Immature natural killer cell (primary cell): ENCODE measurements around the gene EIF3D. TPM values are rescaled to one million over a fixed set of nuclear protein-coding genes. Genes with fewer than 3 reads are reported as not detected.
A peak's percentile ranks its signal among the peaks of the same experiment; 100 is the strongest.

Experiments used
- DNase-seq, 3 donors: peaks; one replicate each; pipeline ENCODE4 v3.0.0; 2022; ENCODE audit warnings: mixed read lengths in 1 of 3
- H3K27ac Mint-ChIP-seq, 6 donors: one replicate each; pipeline ENCODE4 v1.8.0; 2020; ENCODE audit warnings: mixed read lengths in 6 of 6, mild to moderate bottlenecking in 5 of 6, inconsistent platforms in 4 of 6, moderate library complexity in 3 of 6
- H3K27me3 Mint-ChIP-seq, 3 donors: one replicate each; pipeline ENCODE4 v1.8.0; 2020 to 2021; ENCODE audit warnings: low read depth in 3 of 3, mild to moderate bottlenecking in 3 of 3, mixed read lengths in 3 of 3, moderate library complexity in 3 of 3, inconsistent platforms in 1 of 3
- H3K36me3 Mint-ChIP-seq, 3 donors: one replicate each; pipeline ENCODE4 v1.8.0; 2020; ENCODE audit warnings: mixed read lengths in 3 of 3, inconsistent platforms in 2 of 3, mild to moderate bottlenecking in 2 of 3
- H3K4me1 Mint-ChIP-seq, 2 donors: one replicate each; pipeline ENCODE4 v1.8.0; 2020; ENCODE audit warnings: inconsistent platforms in 2 of 2, mild to moderate bottlenecking in 2 of 2, mixed read lengths in 2 of 2, moderate library complexity in 1 of 2
- H3K4me3 Mint-ChIP-seq, 5 donors: one replicate each; pipeline ENCODE4 v1.8.0; 2020; ENCODE audit warnings: mild to moderate bottlenecking in 5 of 5, mixed read lengths in 5 of 5, inconsistent platforms in 3 of 5, moderate library complexity in 3 of 5
- H3K9me3 Mint-ChIP-seq, 6 donors: one replicate each; pipeline ENCODE4 v1.8.0; 2020; ENCODE audit warnings: mild to moderate bottlenecking in 6 of 6, mixed read lengths in 6 of 6, inconsistent platforms in 4 of 6, moderate library complexity in 3 of 6
- polyA plus RNA-seq, 3 donors: library from polyadenylated mRNA; unstranded; fragments of 300-500 nt; fragmentation: Illumina TruSeq; gene quantifications; one replicate each; pipeline ENCODE4 v1.2.3, GENCODE V29; 2021

The EIF3D gene
- polyA plus RNA-seq, 3 donors from 2014 or later: 95.1 to 155 (median 124) TPM

GRCh38 chr22:36563001-36563400, 34.0 kb upstream of the EIF3D start:
- H3K4me1 Mint-ChIP-seq: no peaks in the 10 kb centered on the region
- no peak overlapping the region for H3K27ac Mint-ChIP-seq
- H3K9me3 Mint-ChIP-seq: no peaks in the 10 kb centered on the region
- no peak for DNase-seq
- H3K4me3 Mint-ChIP-seq: no peak overlapping the region
- H3K36me3 Mint-ChIP-seq: no peaks in the 10 kb centered on the region
- peaks cover 6 to 19% (median 10%) of the 10 kb centered on the region in 3 donors for H3K27me3 Mint-ChIP-seq

GRCh38 chr22:36562261-36562835, 33.4 kb upstream of the EIF3D start:
- H3K4me3 Mint-ChIP-seq: no peak overlapping the region
- DNase-seq: no peak
- no peaks in the 10 kb centered on the region for H3K36me3 Mint-ChIP-seq
- no peaks in the 10 kb centered on the region for H3K4me1 Mint-ChIP-seq
- peaks cover 6 to 18% (median 10%) of the 10 kb centered on the region in 3 donors for H3K27me3 Mint-ChIP-seq
- H3K27ac Mint-ChIP-seq: no peak overlapping the region
- H3K9me3 Mint-ChIP-seq: no peaks in the 10 kb centered on the region

- Mint-ChIP-seq H3K4me1 (no peaks in the 10 kb centered on the region), H3K4me3 (no peak overlapping the region), H3K9me3 (no peaks in the 10 kb centered on the region), H3K27ac (no peak overlapping the region), H3K36me3 (no peaks in the 10 kb centered on the region), H3K27me3 (peaks cover 7 to 14% (median 7%) of the 10 kb centered on the region in 3 donors)
- no peak for DNase-seq
Measured at GRCh38 chr22:36561291-36561811, 32.4 kb upstream of the EIF3D start.

GRCh38 chr22:36560001-36560400, 31.0 kb upstream of the EIF3D start:
- Mint-ChIP-seq H3K27ac (no peak overlapping the region), H3K4me3 (no peak overlapping the region), H3K4me1 (no peaks in the 10 kb centered on the region), H3K9me3 (no peaks in the 10 kb centered on the region), H3K36me3 (no peaks in the 10 kb centered on the region), H3K27me3 (peaks cover 6 to 12% (median 11%) of the 10 kb centered on the region in 3 donors)
- DNase-seq: no peak

GRCh38 chr22:36554098-36554497, 25.1 kb upstream of the EIF3D start:
- DNase-seq: no peak
- no peak overlapping the region for H3K27ac Mint-ChIP-seq
- no peak overlapping the region for H3K4me3 Mint-ChIP-seq
- H3K9me3 Mint-ChIP-seq: peaks cover 0 to 3% (median 0%) of the 10 kb centered on the region in 6 donors
- H3K4me1 Mint-ChIP-seq: no peaks in the 10 kb centered on the region
- H3K36me3 Mint-ChIP-seq: no peaks in the 10 kb centered on the region
- peaks cover 6 to 11% (median 7%) of the 10 kb centered on the region in 3 donors for H3K27me3 Mint-ChIP-seq

- H3K4me3 Mint-ChIP-seq: no peak overlapping the region
- H3K9me3 Mint-ChIP-seq: peaks cover 0 to 3% (median 0%) of the 10 kb centered on the region in 6 donors
- H3K4me1 Mint-ChIP-seq: no peaks in the 10 kb centered on the region
- no peaks in the 10 kb centered on the region for H3K36me3 Mint-ChIP-seq
- H3K27me3 Mint-ChIP-seq: peaks cover 6 to 15% (median 8%) of the 10 kb centered on the region in 3 donors
- H3K27ac Mint-ChIP-seq: no peak overlapping the region
- no peak for DNase-seq
Measured at GRCh38 chr22:36552289-36552688, 23.3 kb upstream of the EIF3D start.

- no peaks in the 10 kb centered on the region for H3K36me3 Mint-ChIP-seq
- no peaks in the 10 kb centered on the region for H3K4me1 Mint-ChIP-seq
- H3K4me3 Mint-ChIP-seq: no peak overlapping the region
- peaks cover 0 to 3% (median 0%) of the 10 kb centered on the region in 6 donors for H3K9me3 Mint-ChIP-seq
- DNase-seq: no peak
- peaks cover 9 to 19% (median 10%) of the 10 kb centered on the region in 3 donors for H3K27me3 Mint-ChIP-seq
- H3K27ac Mint-ChIP-seq: no peak overlapping the region
Measured at GRCh38 chr22:36550701-36551495, 21.9 kb upstream of the EIF3D start.

GRCh38 chr22:36549033-36549432, 20.1 kb upstream of the EIF3D start:
- Mint-ChIP-seq H3K4me3 (no peak overlapping the region), H3K9me3 (peaks cover 0 to 3% (median 0%) of the 10 kb centered on the region in 6 donors), H3K27me3 (peaks cover 7 to 19% (median 8%) of the 10 kb centered on the region in 3 donors), H3K4me1 (no peaks in the 10 kb centered on the region), H3K36me3 (no peaks in the 10 kb centered on the region), H3K27ac (no peak overlapping the region)
- no peak for DNase-seq

GRCh38 chr22:36548606-36549005, 19.6 kb upstream of the EIF3D start:
- peaks cover 7 to 19% (median 8%) of the 10 kb centered on the region in 3 donors for H3K27me3 Mint-ChIP-seq

GRCh38 chr22:36546932-36547331, 18.0 kb upstream of the EIF3D start:
- peaks cover 7 to 13% (median 8%) of the 10 kb centered on the region in 3 donors for H3K27me3 Mint-ChIP-seq
- no peak overlapping the region for H3K4me3 Mint-ChIP-seq
- H3K36me3 Mint-ChIP-seq: no peaks in the 10 kb centered on the region
- DNase-seq: no peak
- no peaks in the 10 kb centered on the region for H3K4me1 Mint-ChIP-seq
- H3K27ac Mint-ChIP-seq: no peak overlapping the region
- H3K9me3 Mint-ChIP-seq: peaks cover 0 to 3% (median 0%) of the 10 kb centered on the region in 6 donors

More at GRCh38 chr22:36548606-36549005, 19.6 kb upstream of the EIF3D start:
- no peak for DNase-seq
- Mint-ChIP-seq H3K9me3 (peaks cover 0 to 3% (median 0%) of the 10 kb centered on the region in 6 donors), H3K4me1 (no peaks in the 10 kb centered on the region), H3K36me3 (no peaks in the 10 kb centered on the region), H3K4me3 (no peak overlapping the region), H3K27ac (no peak overlapping the region)

- H3K27me3 Mint-ChIP-seq: peaks cover 6 to 13% (median 8%) of the 10 kb centered on the region in 3 donors
- H3K36me3 Mint-ChIP-seq: no peaks in the 10 kb centered on the region
- no peaks in the 10 kb centered on the region for H3K4me1 Mint-ChIP-seq
- H3K4me3 Mint-ChIP-seq: no peak overlapping the region
- peak overlapping the region in 1 of 6 donors; percentile 50 for H3K27ac Mint-ChIP-seq
- DNase-seq: no peak
- H3K9me3 Mint-ChIP-seq: peaks cover 0 to 3% (median 0%) of the 10 kb centered on the region in 6 donors
Measured at GRCh38 chr22:36546092-36546804, 17.3 kb upstream of the EIF3D start.

GRCh38 chr22:36544107-36544620, 15.2 kb upstream of the EIF3D start:
- Mint-ChIP-seq H3K4me3 (no peak overlapping the region), H3K27ac (no peak overlapping the region), H3K4me1 (no peaks in the 10 kb centered on the region), H3K36me3 (no peaks in the 10 kb centered on the region), H3K9me3 (no peaks in the 10 kb centered on the region), H3K27me3 (peaks cover 4 to 15% (median 7%) of the 10 kb centered on the region in 3 donors)
- DNase-seq: no peak

- no peaks in the 10 kb centered on the region for H3K9me3 Mint-ChIP-seq
- H3K27me3 Mint-ChIP-seq: peaks cover 0 to 12% (median 7%) of the 10 kb centered on the region in 3 donors
- DNase-seq: no peak
- H3K4me3 Mint-ChIP-seq: no peak overlapping the region
- no peak overlapping the region for H3K27ac Mint-ChIP-seq
- no peaks in the 10 kb centered on the region for H3K4me1 Mint-ChIP-seq
- no peaks in the 10 kb centered on the region for H3K36me3 Mint-ChIP-seq
Measured at GRCh38 chr22:36541831-36542411, 13.0 kb upstream of the EIF3D start.
